DND-41 (cell line): ENCODE data around the gene EMP2.

Experiments used
- ATAC-seq: fragments of 200-7000 bp; cut with Tn5 transposase; 3 replicates; pipeline ENCODE4 v1.9.1; 2021; ENCODE audit warnings: low read depth; ENCODE audit not compliant: insufficient read depth
- DNase-seq: peaks from one replicate; pipeline ENCODE4 v3.0.0-alpha.2; 2020
- H2AFZ ChIP-seq: 2 replicates; pipeline ENCODE4 v1.6.0; 2012; ENCODE audit warnings: low read depth, low read length
- H3K27ac ChIP-seq: 2 replicates; pipeline ENCODE4 v1.5.1; 2012; ENCODE audit warnings: low read length, inconsistent platforms
- H3K27me3 ChIP-seq: fragments of 200-600 bp; sonication (generic); 2 replicates; pipeline ENCODE4 v1.6.0; 2012; ENCODE audit warnings: low read length, mild to moderate bottlenecking, inconsistent platforms; ENCODE audit not compliant: insufficient read depth, poor library complexity
- H3K36me3 ChIP-seq: 2 replicates; pipeline ENCODE4 v1.5.1; 2012; ENCODE audit warnings: low read length, inconsistent platforms; ENCODE audit not compliant: insufficient read depth
- H3K4me1 ChIP-seq: 2 replicates; pipeline ENCODE4 v1.5.1; 2012; ENCODE audit warnings: mild to moderate bottlenecking, low read length; ENCODE audit not compliant: insufficient read depth
- H3K4me2 ChIP-seq: 2 replicates; pipeline ENCODE4 v1.6.0; 2012; ENCODE audit warnings: mild to moderate bottlenecking, moderate library complexity, low read length, inconsistent platforms; ENCODE audit not compliant: insufficient read depth
- H3K4me3 ChIP-seq, 2 experiments: fragments of 200-600 bp in 1 of 2; shearing (Covaris generic) in 1 of 2; 2 replicates each; pipeline ENCODE4 v1.5.1; 2012 to 2016; ENCODE audit warnings: inconsistent platforms in 2 of 2, low read length in 2 of 2, mild to moderate bottlenecking in 2 of 2, low read depth in 1 of 2, moderate library complexity in 1 of 2
- H3K79me2 ChIP-seq: 2 replicates; pipeline ENCODE4 v1.6.0; 2012; ENCODE audit warnings: low read length, inconsistent platforms; ENCODE audit not compliant: insufficient read depth
- H3K9ac ChIP-seq: 2 replicates; pipeline ENCODE4 v1.6.0; 2012; ENCODE audit warnings: low read depth, mild to moderate bottlenecking, inconsistent platforms, low read length, moderate library complexity
- H3K9me3 ChIP-seq: 2 replicates; pipeline ENCODE4 v1.5.1; 2012; ENCODE audit warnings: low read length, moderate library complexity, mild to moderate bottlenecking, inconsistent platforms; ENCODE audit not compliant: insufficient read depth, severe bottlenecking
- H4K20me1 ChIP-seq: 2 replicates; pipeline ENCODE4 v1.6.0; 2012; ENCODE audit warnings: low read length; ENCODE audit not compliant: insufficient read depth
- EZH2 ChIP-seq: IDR thresholded peaks from 3 replicates; pipeline ENCODE4 v1.6.1; 2012; ENCODE audit warnings: borderline replicate concordance, low read depth, mild to moderate bottlenecking, moderate library complexity, low read length, inconsistent platforms; ENCODE audit not compliant: severe bottlenecking
- TF ChIP-seq, protein P1 (sequence below): IDR thresholded peaks from 2 replicates; pipeline ENCODE4 v1.5.1; 2012; ENCODE audit warnings: borderline replicate concordance, low read length, moderate library complexity, mild to moderate bottlenecking; ENCODE audit not compliant: poor library complexity, severe bottlenecking; ENCODE audit errors: extremely low read depth

Gene EMP2, protein sequence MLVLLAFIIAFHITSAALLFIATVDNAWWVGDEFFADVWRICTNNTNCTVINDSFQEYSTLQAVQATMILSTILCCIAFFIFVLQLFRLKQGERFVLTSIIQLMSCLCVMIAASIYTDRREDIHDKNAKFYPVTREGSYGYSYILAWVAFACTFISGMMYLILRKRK

DNA sequence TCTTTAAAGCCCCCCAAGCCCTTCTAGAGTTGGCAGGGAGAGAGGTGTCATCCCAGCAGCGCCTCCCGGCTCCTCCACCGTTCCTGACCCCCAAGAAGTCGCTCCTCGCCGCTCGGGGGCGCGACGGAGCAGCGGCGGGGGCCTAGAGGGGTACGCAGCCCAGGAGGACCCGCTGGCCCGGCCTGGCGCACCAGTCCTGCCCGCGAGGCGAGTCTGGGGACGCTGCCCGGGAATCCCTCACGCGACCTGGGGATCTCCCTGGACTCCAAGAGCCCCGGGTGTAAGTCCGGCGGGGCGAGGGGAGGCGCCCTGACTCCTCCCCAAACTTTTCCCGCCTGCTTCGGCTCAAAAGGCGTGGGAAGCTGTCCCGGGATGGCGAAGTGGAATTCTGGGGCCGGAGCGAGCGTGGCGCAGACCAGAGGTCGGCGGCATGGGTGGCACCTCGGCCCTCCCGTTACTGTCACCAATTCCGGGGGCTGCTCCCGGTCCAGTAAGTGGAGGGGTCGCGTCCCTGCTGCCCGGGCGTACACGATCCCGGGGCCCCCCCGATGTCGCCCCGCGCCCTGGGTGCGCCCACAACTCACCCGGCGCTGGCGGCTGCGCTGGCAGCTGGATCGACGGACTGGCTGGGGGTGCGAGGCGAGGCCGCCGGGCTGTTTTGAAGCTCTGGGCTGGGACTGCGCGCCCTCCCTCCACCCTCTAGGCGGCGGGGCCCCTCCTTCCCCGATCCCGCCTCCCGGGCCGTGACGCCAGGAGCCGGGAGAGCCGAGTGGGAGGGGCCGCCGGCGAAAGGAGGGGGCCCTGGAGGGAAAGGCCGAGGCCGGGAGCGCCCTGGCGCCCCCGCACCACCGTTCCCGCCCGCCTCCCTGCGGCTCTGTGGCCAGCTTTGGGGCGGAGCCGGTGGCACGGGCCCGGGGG is at the start of gene EMP2:
EMP2 (minus strand) TSS at position 634 of the 918 bp plus-strand sequence. CDS start 32,981 bp downstream, outside the sequence.
- DNase-seq (no peak), ATAC-seq (no peak)
- no peaks in the 10 kb centered on the region for H3K9me3 ChIP-seq
- H3K79me2 ChIP-seq = no peaks in the 10 kb centered on the region
- no peaks in the 10 kb centered on the region for H3K4me1 ChIP-seq
- no peak within 1 kb of the TSS for H2AFZ ChIP-seq
- H3K9ac ChIP-seq = no peak within 1 kb of the TSS
- no peak within 1 kb of the TSS for H3K27ac ChIP-seq
- TF ChIP-seq, protein P1, sequence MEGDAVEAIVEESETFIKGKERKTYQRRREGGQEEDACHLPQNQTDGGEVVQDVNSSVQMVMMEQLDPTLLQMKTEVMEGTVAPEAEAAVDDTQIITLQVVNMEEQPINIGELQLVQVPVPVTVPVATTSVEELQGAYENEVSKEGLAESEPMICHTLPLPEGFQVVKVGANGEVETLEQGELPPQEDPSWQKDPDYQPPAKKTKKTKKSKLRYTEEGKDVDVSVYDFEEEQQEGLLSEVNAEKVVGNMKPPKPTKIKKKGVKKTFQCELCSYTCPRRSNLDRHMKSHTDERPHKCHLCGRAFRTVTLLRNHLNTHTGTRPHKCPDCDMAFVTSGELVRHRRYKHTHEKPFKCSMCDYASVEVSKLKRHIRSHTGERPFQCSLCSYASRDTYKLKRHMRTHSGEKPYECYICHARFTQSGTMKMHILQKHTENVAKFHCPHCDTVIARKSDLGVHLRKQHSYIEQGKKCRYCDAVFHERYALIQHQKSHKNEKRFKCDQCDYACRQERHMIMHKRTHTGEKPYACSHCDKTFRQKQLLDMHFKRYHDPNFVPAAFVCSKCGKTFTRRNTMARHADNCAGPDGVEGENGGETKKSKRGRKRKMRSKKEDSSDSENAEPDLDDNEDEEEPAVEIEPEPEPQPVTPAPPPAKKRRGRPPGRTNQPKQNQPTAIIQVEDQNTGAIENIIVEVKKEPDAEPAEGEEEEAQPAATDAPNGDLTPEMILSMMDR = no peak
- TF ChIP-seq EZH2 = no peak
- H3K4me2 ChIP-seq = no peak within 1 kb of the TSS
- no peaks in the 10 kb centered on the region for H4K20me1 ChIP-seq
- no peaks in the 10 kb centered on the region for H3K36me3 ChIP-seq
- H3K27me3 ChIP-seq = peaks cover 8% of the 10 kb centered on the region
- H3K4me3 ChIP-seq = no peak within 1 kb of the TSS

DNA sequence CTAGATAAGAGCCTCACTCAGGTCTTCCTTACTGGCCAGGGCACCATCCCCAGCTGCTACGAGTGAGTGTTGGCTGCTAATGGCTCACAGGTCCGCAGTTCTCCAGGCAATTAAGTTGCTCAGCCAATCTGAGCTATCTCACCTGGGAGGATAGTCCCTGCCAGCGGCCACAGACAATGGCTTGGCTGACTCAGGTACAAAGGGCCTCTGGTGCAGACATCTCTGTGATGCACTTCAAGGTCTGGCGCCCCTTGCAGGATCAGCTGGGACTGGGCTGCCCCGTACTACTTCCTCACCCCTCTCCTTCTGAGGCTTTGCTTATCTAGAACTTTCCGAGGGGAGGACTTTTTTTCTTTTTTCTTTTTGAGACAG is 49.2 kb upstream of the EMP2 start:
- Histone ChIP-seq H3K36me3 (no peaks in the 10 kb centered on the region), H2AFZ (no peak overlapping the region), H3K9ac (no peak overlapping the region), H3K9me3 (no peaks in the 10 kb centered on the region), H3K79me2 (no peaks in the 10 kb centered on the region), H3K27ac (no peak overlapping the region), H3K4me2 (no peak overlapping the region), H4K20me1 (no peaks in the 10 kb centered on the region), H3K27me3 (peaks cover 2% of the 10 kb centered on the region), H3K4me3 (no peak overlapping the region), H3K4me1 (no peaks in the 10 kb centered on the region)
- no peak for TF ChIP-seq EZH2
- TF ChIP-seq, protein P1 = no peak
- ATAC-seq = no peak
- DNase-seq = no peak

DNA sequence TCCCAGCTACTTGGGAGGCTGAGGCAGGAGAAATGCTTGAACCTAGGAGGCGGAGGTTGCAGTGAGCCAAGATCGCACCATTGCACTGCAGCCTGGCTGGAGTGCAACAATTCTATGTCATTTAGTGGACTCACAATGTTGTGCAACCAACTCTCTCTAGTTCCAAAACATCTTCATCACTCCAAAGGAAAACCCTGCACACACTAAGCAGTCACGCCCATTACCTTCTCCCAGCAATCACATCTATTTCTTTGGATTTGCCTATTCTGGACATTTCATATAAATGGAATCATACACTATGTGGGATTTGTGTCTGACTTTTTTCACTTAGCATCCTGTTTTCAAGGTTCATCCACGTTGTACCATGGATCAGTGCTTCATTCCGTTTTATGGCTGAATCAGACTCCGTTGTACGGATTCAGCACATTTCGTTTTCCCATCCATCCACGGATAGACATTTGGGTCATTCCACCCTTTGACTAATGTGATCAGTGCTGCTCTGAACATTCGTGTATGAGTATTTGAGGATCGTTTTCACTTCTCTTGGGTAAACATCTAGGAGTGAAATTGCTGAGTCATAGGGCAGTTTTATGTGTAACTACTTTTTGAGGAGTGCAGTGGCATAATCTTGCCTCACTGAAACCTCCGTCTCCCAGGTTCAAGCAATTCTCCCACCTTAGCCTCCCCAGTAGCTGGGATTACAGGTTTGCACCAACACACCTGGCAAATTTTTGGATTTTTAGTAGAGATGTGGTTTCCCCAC is 45.4 kb upstream of the EMP2 start:
- Histone ChIP-seq H3K9ac (no peak overlapping the region), H3K9me3 (no peaks in the 10 kb centered on the region), H3K36me3 (no peaks in the 10 kb centered on the region), H3K27me3 (no peaks in the 10 kb centered on the region), H3K27ac (no peak overlapping the region), H3K79me2 (no peaks in the 10 kb centered on the region), H3K4me3 (no peak overlapping the region), H3K4me2 (no peak overlapping the region), H4K20me1 (no peaks in the 10 kb centered on the region), H3K4me1 (no peaks in the 10 kb centered on the region), H2AFZ (no peak overlapping the region)
- TF ChIP-seq, protein P1 = no peak
- TF ChIP-seq EZH2 = no peak
- ATAC-seq (no peak), DNase-seq (no peak)
